SK-N-SH treated with all-trans-retinoic acid at 6 μM for 48 hours (cell line): ENCODE data around the gene SPTLC1.

Experiments
- ESRRG ChIP-seq: fragments of 250-450 bp; sonication (Bioruptor Pico); IDR thresholded peaks from 2 replicates; pipeline ENCODE4 v1.6.1; 2021; ENCODE audit warnings: mild to moderate bottlenecking
- ISL1 ChIP-seq: fragments of 250-450 bp; sonication (Bioruptor Pico); IDR thresholded peaks from 2 replicates; pipeline ENCODE4 v2.1.2; 2022; ENCODE audit warnings: mild to moderate bottlenecking, moderate library complexity
- PPARA ChIP-seq: fragments of 250-450 bp; sonication (Bioruptor Pico); IDR thresholded peaks from 2 replicates; pipeline ENCODE4 v1.5.0; 2020; ENCODE audit warnings: mild to moderate bottlenecking, borderline replicate concordance
- TOX ChIP-seq: fragments of 250-450 bp; sonication (Bioruptor Pico); IDR thresholded peaks from 2 replicates; pipeline ENCODE4 v1.8.0; 2021; ENCODE audit warnings: mild to moderate bottlenecking, moderate library complexity, borderline replicate concordance
- ZFP30 ChIP-seq: fragments of 450-650 bp; formaldehyde crosslinking; IDR thresholded peaks from 2 replicates; pipeline ENCODE4 v1.5.0; 2022; ENCODE audit warnings: mild to moderate bottlenecking, moderate library complexity
- ZNF70 ChIP-seq: fragments of 450-650 bp; formaldehyde crosslinking; IDR thresholded peaks from 2 replicates; pipeline ENCODE4 v1.5.0; 2020; ENCODE audit warnings: mild to moderate bottlenecking, moderate library complexity
- TF ChIP-seq, protein P1 (sequence below): fragments of 250-450 bp; sonication (Bioruptor Pico); IDR thresholded peaks from 2 replicates; pipeline ENCODE4 v1.5.1; 2021; ENCODE audit warnings: mild to moderate bottlenecking, moderate library complexity
- TF ChIP-seq, protein P2 (sequence below): fragments of 250-450 bp; sonication (Bioruptor Pico); IDR thresholded peaks from 2 replicates; pipeline ENCODE4 v1.8.0; 2021; ENCODE audit warnings: low read depth, mild to moderate bottlenecking, moderate library complexity, borderline replicate concordance
- TF ChIP-seq, protein P3 (sequence below): fragments of 250-450 bp; sonication (Bioruptor Pico); IDR thresholded peaks from 2 replicates; pipeline ENCODE4 v1.8.0; 2020; ENCODE audit warnings: mild to moderate bottlenecking, moderate library complexity, borderline replicate concordance

DNA sequence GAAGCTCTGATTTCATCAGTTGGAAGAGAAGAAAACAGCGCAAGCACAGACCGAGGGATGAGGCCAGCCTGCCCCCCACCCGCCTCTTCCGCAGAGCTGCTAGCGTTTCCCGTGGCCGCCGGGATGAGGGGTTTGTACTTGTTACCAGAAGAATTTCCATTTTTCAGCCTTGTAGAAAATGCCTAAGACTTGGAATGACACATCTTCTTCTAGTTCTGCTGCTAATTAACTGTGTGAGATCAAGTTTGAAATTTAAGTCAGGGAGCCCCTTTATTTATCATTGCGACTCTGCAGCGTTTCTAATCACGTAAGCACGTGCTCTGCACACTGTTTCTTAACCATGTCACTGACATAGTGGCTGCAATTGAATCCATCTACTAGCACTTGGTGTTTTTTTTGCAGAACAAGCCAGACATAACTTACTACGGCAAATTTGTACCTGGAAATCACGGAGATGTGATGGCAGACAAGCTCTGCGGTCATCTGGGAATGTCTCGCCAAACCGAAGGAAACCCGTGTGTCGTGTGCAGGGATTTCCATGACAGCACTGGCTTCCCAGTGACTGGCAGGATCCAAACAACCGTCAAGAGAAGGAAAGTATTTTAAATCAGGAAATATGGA, 123.4 kb downstream of the SPTLC1 start:
- TF ChIP-seq, protein P1, sequence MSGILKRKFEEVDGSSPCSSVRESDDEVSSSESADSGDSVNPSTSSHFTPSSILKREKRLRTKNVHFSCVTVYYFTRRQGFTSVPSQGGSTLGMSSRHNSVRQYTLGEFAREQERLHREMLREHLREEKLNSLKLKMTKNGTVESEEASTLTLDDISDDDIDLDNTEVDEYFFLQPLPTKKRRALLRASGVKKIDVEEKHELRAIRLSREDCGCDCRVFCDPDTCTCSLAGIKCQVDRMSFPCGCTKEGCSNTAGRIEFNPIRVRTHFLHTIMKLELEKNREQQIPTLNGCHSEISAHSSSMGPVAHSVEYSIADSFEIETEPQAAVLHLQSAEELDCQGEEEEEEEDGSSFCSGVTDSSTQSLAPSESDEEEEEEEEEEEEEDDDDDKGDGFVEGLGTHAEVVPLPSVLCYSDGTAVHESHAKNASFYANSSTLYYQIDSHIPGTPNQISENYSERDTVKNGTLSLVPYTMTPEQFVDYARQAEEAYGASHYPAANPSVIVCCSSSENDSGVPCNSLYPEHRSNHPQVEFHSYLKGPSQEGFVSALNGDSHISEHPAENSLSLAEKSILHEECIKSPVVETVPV = no peak
- TF ChIP-seq, protein P2, sequence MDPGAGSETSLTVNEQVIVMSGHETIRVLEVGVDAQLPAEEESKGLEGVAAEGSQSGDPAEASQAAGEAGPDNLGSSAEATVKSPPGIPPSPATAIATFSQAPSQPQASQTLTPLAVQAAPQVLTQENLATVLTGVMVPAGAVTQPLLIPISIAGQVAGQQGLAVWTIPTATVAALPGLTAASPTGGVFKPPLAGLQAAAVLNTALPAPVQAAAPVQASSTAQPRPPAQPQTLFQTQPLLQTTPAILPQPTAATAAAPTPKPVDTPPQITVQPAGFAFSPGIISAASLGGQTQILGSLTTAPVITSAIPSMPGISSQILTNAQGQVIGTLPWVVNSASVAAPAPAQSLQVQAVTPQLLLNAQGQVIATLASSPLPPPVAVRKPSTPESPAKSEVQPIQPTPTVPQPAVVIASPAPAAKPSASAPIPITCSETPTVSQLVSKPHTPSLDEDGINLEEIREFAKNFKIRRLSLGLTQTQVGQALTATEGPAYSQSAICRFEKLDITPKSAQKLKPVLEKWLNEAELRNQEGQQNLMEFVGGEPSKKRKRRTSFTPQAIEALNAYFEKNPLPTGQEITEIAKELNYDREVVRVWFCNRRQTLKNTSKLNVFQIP = no peak
- TF ChIP-seq, protein P3, sequence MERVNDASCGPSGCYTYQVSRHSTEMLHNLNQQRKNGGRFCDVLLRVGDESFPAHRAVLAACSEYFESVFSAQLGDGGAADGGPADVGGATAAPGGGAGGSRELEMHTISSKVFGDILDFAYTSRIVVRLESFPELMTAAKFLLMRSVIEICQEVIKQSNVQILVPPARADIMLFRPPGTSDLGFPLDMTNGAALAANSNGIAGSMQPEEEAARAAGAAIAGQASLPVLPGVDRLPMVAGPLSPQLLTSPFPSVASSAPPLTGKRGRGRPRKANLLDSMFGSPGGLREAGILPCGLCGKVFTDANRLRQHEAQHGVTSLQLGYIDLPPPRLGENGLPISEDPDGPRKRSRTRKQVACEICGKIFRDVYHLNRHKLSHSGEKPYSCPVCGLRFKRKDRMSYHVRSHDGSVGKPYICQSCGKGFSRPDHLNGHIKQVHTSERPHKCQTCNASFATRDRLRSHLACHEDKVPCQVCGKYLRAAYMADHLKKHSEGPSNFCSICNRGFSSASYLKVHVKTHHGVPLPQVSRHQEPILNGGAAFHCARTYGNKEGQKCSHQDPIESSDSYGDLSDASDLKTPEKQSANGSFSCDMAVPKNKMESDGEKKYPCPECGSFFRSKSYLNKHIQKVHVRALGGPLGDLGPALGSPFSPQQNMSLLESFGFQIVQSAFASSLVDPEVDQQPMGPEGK (CRISPR knock-in tag) = no peak
- no peak for TF ChIP-seq PPARA (CRISPR knock-in tag)
- no peak for TF ChIP-seq TOX (CRISPR knock-in tag)
- no peak for TF ChIP-seq ISL1 (CRISPR knock-in tag)
- no peak for TF ChIP-seq ZFP30 (CRISPR knock-in tag)
- no peak for TF ChIP-seq ZNF70 (CRISPR knock-in tag)
- no peak for TF ChIP-seq ESRRG (CRISPR knock-in tag)
